CD4-positive, alpha-beta T cell (primary cell): Measurements from ENCODE around the gene AMER1. TPM values are rescaled to one million over a fixed set of nuclear protein-coding genes. Genes with fewer than 3 reads are reported as not detected.

Experiments used
- ATAC-seq: fragments of 200-7000 bp; cut with Tn5 transposase; one replicate; pipeline ENCODE4 v1.10.0; 2022; ENCODE audit warnings: mild to moderate bottlenecking; ENCODE audit not compliant: poor library complexity
- CTCF ChIA-PET: fragments of 350-600 bp; sonication (Branson Sonifier 250); formaldehyde crosslinking; loops from one replicate; lab custom pipeline; 2021; ENCODE audit warnings: antibody characterized with exemption, inconsistent platforms; lab: Charles Lee
- POLR2A ChIA-PET: fragments of 350-600 bp; sonication (Branson Sonifier 250); formaldehyde crosslinking; loops from one replicate; lab custom pipeline; 2021; ENCODE audit warnings: antibody characterized with exemption, inconsistent platforms; lab: Charles Lee
- DNase-seq, 14 experiments: peaks; one replicate each; pipeline ENCODE4 v3.0.0-alpha.2; 2013 to 2020; ENCODE audit warnings: mixed read lengths in 2 of 14
- H3K27ac ChIP-seq, 2 donors: one replicate each; pipeline versions ENCODE4 v1.5.1 to v1.7.0; 2013; ENCODE audit warnings: low read length in 2 of 2, low read depth in 1 of 2, mild to moderate bottlenecking in 1 of 2
- H3K27me3 ChIP-seq, 2 experiments: 1 replicate in 1 of 2; 2 replicates in 1 of 2; pipeline versions ENCODE4 v1.6.1 to v1.7.0; 2013; ENCODE audit warnings: low read length in 2 of 2, control low read depth in 1 of 2, mild to moderate bottlenecking in 1 of 2, moderate library complexity in 1 of 2; ENCODE audit not compliant: insufficient read depth in 2 of 2, control insufficient read depth in 1 of 2
- H3K36me3 ChIP-seq: one replicate; pipeline ENCODE4 v1.6.1; 2013; ENCODE audit warnings: low read length, control low read depth; ENCODE audit not compliant: insufficient read depth
- H3K4me1 ChIP-seq: one replicate; pipeline ENCODE4 v1.6.1; 2013; ENCODE audit warnings: low read length, control low read depth; ENCODE audit not compliant: insufficient read depth
- H3K4me3 ChIP-seq: one replicate; pipeline ENCODE4 v1.5.1; 2013; ENCODE audit warnings: mild to moderate bottlenecking, low read length, moderate library complexity
- H3K9me3 ChIP-seq, 2 experiments: 1 replicate in 1 of 2; 2 replicates in 1 of 2; pipeline versions ENCODE4 v1.6.1 to v1.7.0; 2013; ENCODE audit warnings: low read length in 2 of 2, mild to moderate bottlenecking in 2 of 2, control low read depth in 1 of 2, moderate library complexity in 1 of 2; ENCODE audit not compliant: control insufficient read depth in 1 of 2, insufficient read depth in 1 of 2
- H3K27ac Mint-ChIP-seq: one replicate; pipeline ENCODE4 v1.8.0; 2020; ENCODE audit warnings: mixed read lengths
- H3K27me3 Mint-ChIP-seq: one replicate; pipeline ENCODE4 v1.8.0; 2021; ENCODE audit warnings: mixed read lengths
- H3K36me3 Mint-ChIP-seq: one replicate; pipeline ENCODE4 v1.8.0; 2021; ENCODE audit warnings: low read depth, mixed read lengths
- H3K4me1 Mint-ChIP-seq: one replicate; pipeline ENCODE4 v1.8.0; 2021; ENCODE audit warnings: low read depth, mixed read lengths
- H3K4me3 Mint-ChIP-seq: one replicate; pipeline ENCODE4 v1.8.0; 2020; ENCODE audit warnings: mild to moderate bottlenecking, mixed read lengths
- H3K9me3 Mint-ChIP-seq: one replicate; pipeline ENCODE4 v1.8.0; 2020; ENCODE audit warnings: mixed read lengths
- intact Hi-C, 2 experiments: fragments of 100-400 bp; cut with DNase I in 1 of 2; cut with micrococcal nuclease in 1 of 2; formaldehyde crosslinking; loops; one replicate each; pipeline versions ENCODE4 v1.15.1 to v1.9.0; 2023 to 2025; cut with DNase I, micrococcal nuclease
- total RNA-seq, 174 experiments: library from RNA in 2 of 174; stranded (reverse) in 2 of 174; gene quantifications; one replicate each; pipeline ENCODE4 v1.2.3 and lab custom pipeline; 2021 to 2026
- TF ChIP-seq, protein P1 (sequence below): fragments of 200-600 bp; IDR thresholded peaks from one replicate; pipeline ENCODE4 v1.8.0; 2022; ENCODE audit warnings: antibody characterized with exemption, mild to moderate bottlenecking

The AMER1 gene
- total RNA-seq, 2 experiments from 2014 or later = 2.9 to 3.0 TPM

DNA sequence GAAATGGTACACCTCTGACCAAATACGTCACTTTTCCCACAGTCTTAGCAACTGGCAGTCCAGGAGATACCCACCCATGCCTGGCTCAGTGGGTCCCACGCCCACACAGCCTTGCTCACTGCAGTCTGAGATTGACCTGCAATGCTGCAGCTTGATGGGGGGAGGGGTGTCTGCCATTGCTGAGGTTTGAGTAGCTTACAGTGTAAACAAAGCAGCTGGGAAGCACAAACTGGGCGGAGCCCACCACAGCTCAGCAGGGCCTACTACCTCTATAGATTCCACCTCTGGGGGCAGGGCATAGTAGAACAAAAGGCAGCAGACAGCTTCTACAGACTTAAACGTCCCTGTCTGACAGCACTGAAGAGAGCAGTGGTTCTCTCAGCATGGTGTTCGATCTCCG is 52.7 kb downstream of the AMER1 start:
- TF ChIP-seq, protein P1, sequence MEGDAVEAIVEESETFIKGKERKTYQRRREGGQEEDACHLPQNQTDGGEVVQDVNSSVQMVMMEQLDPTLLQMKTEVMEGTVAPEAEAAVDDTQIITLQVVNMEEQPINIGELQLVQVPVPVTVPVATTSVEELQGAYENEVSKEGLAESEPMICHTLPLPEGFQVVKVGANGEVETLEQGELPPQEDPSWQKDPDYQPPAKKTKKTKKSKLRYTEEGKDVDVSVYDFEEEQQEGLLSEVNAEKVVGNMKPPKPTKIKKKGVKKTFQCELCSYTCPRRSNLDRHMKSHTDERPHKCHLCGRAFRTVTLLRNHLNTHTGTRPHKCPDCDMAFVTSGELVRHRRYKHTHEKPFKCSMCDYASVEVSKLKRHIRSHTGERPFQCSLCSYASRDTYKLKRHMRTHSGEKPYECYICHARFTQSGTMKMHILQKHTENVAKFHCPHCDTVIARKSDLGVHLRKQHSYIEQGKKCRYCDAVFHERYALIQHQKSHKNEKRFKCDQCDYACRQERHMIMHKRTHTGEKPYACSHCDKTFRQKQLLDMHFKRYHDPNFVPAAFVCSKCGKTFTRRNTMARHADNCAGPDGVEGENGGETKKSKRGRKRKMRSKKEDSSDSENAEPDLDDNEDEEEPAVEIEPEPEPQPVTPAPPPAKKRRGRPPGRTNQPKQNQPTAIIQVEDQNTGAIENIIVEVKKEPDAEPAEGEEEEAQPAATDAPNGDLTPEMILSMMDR = no peak
- Mint-ChIP-seq H3K27me3 (no peaks in the 10 kb centered on the region), H3K4me3 (no peak overlapping the region), H3K4me1 (no peaks in the 10 kb centered on the region), H3K27ac (no peak overlapping the region), H3K9me3 (peaks cover 7% of the 10 kb centered on the region), H3K36me3 (peaks cover 5% of the 10 kb centered on the region)
- CTCF ChIA-PET = no interaction called here
- no peaks in the 10 kb centered on the region for H3K9me3 ChIP-seq
- no peak overlapping the region for H3K27ac ChIP-seq
- POLR2A ChIA-PET = no interaction called here
- no peaks in the 10 kb centered on the region for H3K4me1 ChIP-seq
- no peak overlapping the region for H3K4me3 ChIP-seq
- ATAC-seq (no peak), DNase-seq (no peak)
- no peaks in the 10 kb centered on the region for H3K27me3 ChIP-seq
- intact Hi-C loops = no loop called here
- H3K36me3 ChIP-seq = no peaks in the 10 kb centered on the region

DNA sequence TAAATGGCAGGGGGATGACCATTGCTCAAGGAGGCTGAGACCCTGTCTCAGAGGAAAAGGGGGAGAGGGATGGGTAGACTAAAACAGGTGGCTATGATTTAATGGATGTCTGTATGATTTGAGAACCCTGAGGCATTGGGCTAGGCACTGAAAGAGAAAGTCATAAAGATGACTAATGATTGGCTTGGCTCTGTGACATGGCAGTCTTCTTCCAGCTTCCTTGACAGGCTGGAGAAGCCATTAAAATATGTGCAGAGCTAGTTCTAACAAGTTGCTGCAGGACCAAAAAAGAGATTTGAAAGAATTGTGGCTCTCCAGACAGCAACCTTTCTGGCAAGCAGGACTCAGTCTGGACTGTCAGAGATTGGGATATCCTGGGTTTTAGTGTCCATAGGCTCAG is 53.6 kb downstream of the AMER1 start:
- H3K27me3 ChIP-seq = no peaks in the 10 kb centered on the region
- CTCF ChIA-PET = no interaction called here
- ATAC-seq = no peak
- peaks cover 5% of the 10 kb centered on the region for H3K36me3 Mint-ChIP-seq
- POLR2A ChIA-PET = no interaction called here
- H3K4me1 ChIP-seq = no peaks in the 10 kb centered on the region
- H3K4me3 Mint-ChIP-seq = no peak overlapping the region
- TF ChIP-seq, protein P1 = no peak
- no peak overlapping the region for H3K27ac ChIP-seq
- H3K27me3 Mint-ChIP-seq = no peaks in the 10 kb centered on the region
- no peak overlapping the region for H3K27ac Mint-ChIP-seq
- no peaks in the 10 kb centered on the region for H3K36me3 ChIP-seq
- no peaks in the 10 kb centered on the region for H3K9me3 ChIP-seq
- H3K4me1 Mint-ChIP-seq = no peaks in the 10 kb centered on the region
- H3K9me3 Mint-ChIP-seq = peaks cover 7% of the 10 kb centered on the region
- no peak for DNase-seq
- H3K4me3 ChIP-seq = no peak overlapping the region
- intact Hi-C loops = no loop called here

DNA sequence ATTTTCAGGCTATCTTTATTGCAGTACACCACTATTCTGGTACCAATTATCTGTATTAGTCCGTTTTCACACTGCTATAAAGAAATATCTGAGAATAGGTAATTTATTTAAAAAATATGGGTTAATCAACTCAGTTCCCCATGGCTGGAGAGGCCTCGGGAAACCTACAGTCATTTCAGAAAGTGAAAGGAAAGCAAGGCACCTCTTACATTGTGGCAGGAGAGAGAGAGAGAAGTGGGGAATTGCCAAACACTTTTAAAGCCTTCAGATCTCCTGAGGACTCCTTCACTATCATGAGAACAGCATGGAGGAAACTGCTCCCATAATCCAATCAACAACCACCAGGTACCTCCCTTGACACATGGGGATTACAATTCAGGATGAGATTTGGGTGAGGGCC is 54.7 kb downstream of the AMER1 start:
- DNase-seq (no peak), ATAC-seq (no peak)
- ChIA-PET CTCF (no interaction called here), POLR2A (no interaction called here)
- H3K4me1 Mint-ChIP-seq = no peaks in the 10 kb centered on the region
- intact Hi-C loops = no loop called here
- Histone ChIP-seq H3K36me3 (no peaks in the 10 kb centered on the region), H3K27me3 (no peaks in the 10 kb centered on the region), H3K4me1 (no peaks in the 10 kb centered on the region), H3K4me3 (no peak overlapping the region), H3K9me3 (no peaks in the 10 kb centered on the region), H3K27ac (no peak overlapping the region)
- TF ChIP-seq, protein P1 = no peak
- no peaks in the 10 kb centered on the region for H3K27me3 Mint-ChIP-seq
- H3K36me3 Mint-ChIP-seq = peaks cover 5% of the 10 kb centered on the region
- H3K9me3 Mint-ChIP-seq = peaks cover 7% of the 10 kb centered on the region
- H3K4me3 Mint-ChIP-seq = no peak overlapping the region
- H3K27ac Mint-ChIP-seq = no peak overlapping the region

Other genes with a start within 250 kb of the AMER1 start
- not detected for gene ASB12, start 24.9 kb upstream of the AMER1 start, total RNA-seq
- 1 to 10 TPM; 2.3 to 3.1 TPM for gene MTMR8, start 189.7 kb upstream of the AMER1 start, total RNA-seq